CD4-positive, alpha-beta memory T cell (primary cell): Measurements from ENCODE around the gene ZSCAN1. TPM values are rescaled to one million over a fixed set of nuclear protein-coding genes. Genes with fewer than 3 reads are reported as not detected.

Experiments used
- CTCF ChIA-PET: fragments of 350-600 bp; sonication (Branson Sonifier 250); formaldehyde crosslinking; loops from one replicate; lab custom pipeline; 2021; ENCODE audit warnings: inconsistent platforms; ENCODE audit not compliant: partially characterized antibody; lab: Charles Lee
- POLR2A ChIA-PET: fragments of 350-600 bp; sonication (Branson Sonifier 250); formaldehyde crosslinking; loops from one replicate; lab custom pipeline; 2021; ENCODE audit not compliant: partially characterized antibody; lab: Charles Lee
- DNase-seq, 5 donors: peaks; one replicate each; pipeline versions ENCODE4 v3.0.0 to v3.0.0-alpha.2; 2020 to 2022; ENCODE audit warnings: mixed read lengths in 1 of 5
- H3K27ac ChIP-seq: one replicate; pipeline ENCODE4 v1.7.0; 2013; ENCODE audit warnings: low read depth, low read length
- H3K27me3 ChIP-seq: 2 replicates; pipeline ENCODE4 v1.7.0; 2013; ENCODE audit warnings: mild to moderate bottlenecking, low read length, moderate library complexity; ENCODE audit not compliant: insufficient read depth
- H3K36me3 ChIP-seq: 2 replicates; pipeline ENCODE4 v1.7.0; 2013; ENCODE audit warnings: mild to moderate bottlenecking, low read length, moderate library complexity; ENCODE audit not compliant: insufficient read depth
- H3K4me1 ChIP-seq: 2 replicates; pipeline ENCODE4 v1.7.0; 2013; ENCODE audit warnings: mild to moderate bottlenecking, low read length, moderate library complexity; ENCODE audit not compliant: insufficient read depth
- H3K4me3 ChIP-seq, 2 donors: one replicate each; pipeline ENCODE4 v1.7.0; 2013; ENCODE audit warnings: low read length in 2 of 2, mild to moderate bottlenecking in 1 of 2
- H3K9me3 ChIP-seq, 2 donors: one replicate each; pipeline ENCODE4 v1.7.0; 2013; ENCODE audit warnings: low read length in 2 of 2, control low read depth in 1 of 2; ENCODE audit not compliant: control insufficient read depth in 1 of 2
- H3K27ac Mint-ChIP-seq, 7 donors: one replicate each; pipeline ENCODE4 v1.8.0; 2020 to 2021; ENCODE audit warnings: mixed read lengths in 7 of 7, mild to moderate bottlenecking in 6 of 7, inconsistent platforms in 3 of 7, moderate library complexity in 3 of 7
- H3K27me3 Mint-ChIP-seq, 2 donors: one replicate each; pipeline ENCODE4 v1.8.0; 2020 to 2021; ENCODE audit warnings: mixed read lengths in 2 of 2
- H3K36me3 Mint-ChIP-seq, 2 donors: one replicate each; pipeline ENCODE4 v1.8.0; 2020 to 2021; ENCODE audit warnings: mixed read lengths in 2 of 2, inconsistent platforms in 1 of 2, mild to moderate bottlenecking in 1 of 2
- H3K4me1 Mint-ChIP-seq, 4 donors: one replicate each; pipeline ENCODE4 v1.8.0; 2020 to 2021; ENCODE audit warnings: mixed read lengths in 4 of 4, mild to moderate bottlenecking in 1 of 4
- H3K4me3 Mint-ChIP-seq, 8 donors: one replicate each; pipeline ENCODE4 v1.8.0; 2020 to 2021; ENCODE audit warnings: mixed read lengths in 8 of 8, mild to moderate bottlenecking in 7 of 8, moderate library complexity in 6 of 8, inconsistent platforms in 3 of 8
- H3K9me3 Mint-ChIP-seq, 8 donors: one replicate each; pipeline ENCODE4 v1.8.0; 2020 to 2021; ENCODE audit warnings: mixed read lengths in 8 of 8, mild to moderate bottlenecking in 5 of 8, inconsistent platforms in 3 of 8, moderate library complexity in 1 of 8
- intact Hi-C: fragments of 100-400 bp; cut with micrococcal nuclease; formaldehyde crosslinking; loops from one replicate; pipeline ENCODE4 v1.15.1; 2023
- polyA plus RNA-seq, 2 donors: library from polyadenylated mRNA; unstranded; fragments of 300-500 nt; fragmentation: Illumina TruSeq; gene quantifications; one replicate each; pipeline ENCODE4 v1.2.3, GENCODE V29; 2021
- total RNA-seq, 2 experiments: library from RNA; stranded (reverse); gene quantifications; one replicate each; pipeline ENCODE4 v1.2.3, GENCODE V29; 2021

The ZSCAN1 gene
- total and polyA plus RNA-seq, 4 experiments from 2014 or later: not detected

- Mint-ChIP-seq H3K4me3 (no peak overlapping the region), H3K9me3 (peaks cover 0 to 77% (median 43%) of the 10 kb centered on the region in 8 donors)
- POLR2A ChIA-PET: interaction anchor here (0.6 kb wide), 1 partner anchor 57 kb away, joined by 3 read pairs; no protein-coding TSS in a partner anchor
These were observed 59.2 kb downstream of the ZSCAN1 start for GRCh38 chr19:58093071-58093470.

GRCh38 chr19:58095328-58095727 is 61.5 kb downstream of the ZSCAN1 start:
- H3K4me1 ChIP-seq: peaks cover 5% of the 10 kb centered on the region
- peak overlapping the region in 1 of 8 donors; percentile 49 for H3K4me3 Mint-ChIP-seq
- peaks cover 0 to 9% of the 10 kb centered on the region in 2 donors for H3K9me3 ChIP-seq
- H3K27ac ChIP-seq: no peak overlapping the region
- ChIA-PET POLR2A (no interaction called here), CTCF (no interaction called here)
- peaks cover 4 to 74% (median 52%) of the 10 kb centered on the region in 8 donors for H3K9me3 Mint-ChIP-seq
- no peak overlapping the region for H3K4me3 ChIP-seq
- intact Hi-C loops: loop anchor here (5.0 kb wide), 1 partner anchor 178 kb away; the partner anchor contains the start of gene ZNF417
- peaks cover 7 to 28% (median 14%) of the 10 kb centered on the region in 4 donors for H3K4me1 Mint-ChIP-seq
- peaks cover 28 to 31% of the 10 kb centered on the region in 2 donors for H3K36me3 Mint-ChIP-seq
- H3K27me3 Mint-ChIP-seq: peaks cover 0 to 3% of the 10 kb centered on the region in 2 donors
- H3K27me3 ChIP-seq: no peaks in the 10 kb centered on the region
- H3K36me3 ChIP-seq: no peaks in the 10 kb centered on the region
- no peak for DNase-seq
- no peak overlapping the region for H3K27ac Mint-ChIP-seq

More at GRCh38 chr19:58093071-58093470, 59.2 kb downstream of the ZSCAN1 start:
- peaks cover 0 to 13% of the 10 kb centered on the region in 2 donors for H3K9me3 ChIP-seq
- H3K4me1 ChIP-seq: no peaks in the 10 kb centered on the region
- H3K36me3 ChIP-seq: no peaks in the 10 kb centered on the region
- peaks cover 2 to 20% (median 8%) of the 10 kb centered on the region in 4 donors for H3K4me1 Mint-ChIP-seq
- no peak overlapping the region for H3K27ac ChIP-seq
- H3K27ac Mint-ChIP-seq: peak overlapping the region in 2 of 7 donors; percentile 23 to 30
- no peak for DNase-seq
- CTCF ChIA-PET: no interaction called here
- no peaks in the 10 kb centered on the region for H3K27me3 ChIP-seq
- H3K36me3 Mint-ChIP-seq: peaks cover 21 to 23% of the 10 kb centered on the region in 2 donors
- no peaks in the 10 kb centered on the region for H3K27me3 Mint-ChIP-seq
- intact Hi-C loops: no loop called here
- no peak overlapping the region for H3K4me3 ChIP-seq

- H3K36me3 ChIP-seq: no peaks in the 10 kb centered on the region
- no peak overlapping the region for H3K27ac ChIP-seq
- peak overlapping the region; percentile 65 to 97 (median 76) for H3K4me3 Mint-ChIP-seq
- peaks cover 25 to 27% of the 10 kb centered on the region in 2 donors for H3K36me3 Mint-ChIP-seq
- peaks cover 5% of the 10 kb centered on the region for H3K4me1 ChIP-seq
- intact Hi-C loops: loop anchor here (5.0 kb wide), 1 partner anchor 180 kb away; the partner anchor contains the start of gene ZNF417
- H3K27ac Mint-ChIP-seq: peak overlapping the region in 6 of 7 donors; percentile 71 to 100 (median 100)
- peaks cover 7 to 28% (median 14%) of the 10 kb centered on the region in 4 donors for H3K4me1 Mint-ChIP-seq
- CTCF ChIA-PET: no interaction called here
- no peaks in the 10 kb centered on the region for H3K27me3 ChIP-seq
- H3K9me3 ChIP-seq: peaks cover 0 to 3% of the 10 kb centered on the region in 2 donors
- H3K9me3 Mint-ChIP-seq: peaks cover 4 to 69% (median 49%) of the 10 kb centered on the region in 8 donors
- peaks cover 0 to 3% of the 10 kb centered on the region in 2 donors for H3K27me3 Mint-ChIP-seq
- DNase-seq: no peak
- POLR2A ChIA-PET: no interaction called here
- H3K4me3 ChIP-seq: no peak overlapping the region
These were observed 63.1 kb downstream of the ZSCAN1 start for GRCh38 chr19:58096884-58097283.

- Histone ChIP-seq H3K4me1 (peaks cover 5% of the 10 kb centered on the region), H3K27ac (peak overlapping the region; percentile 98), H3K36me3 (no peaks in the 10 kb centered on the region), H3K9me3 (peaks cover 0 to 3% of the 10 kb centered on the region in 2 donors), H3K4me3 (peak overlapping the region in 1 of 2 donors; percentile 61), H3K27me3 (no peaks in the 10 kb centered on the region)
- peaks cover 4 to 69% (median 47%) of the 10 kb centered on the region in 8 donors for H3K9me3 Mint-ChIP-seq
- H3K27me3 Mint-ChIP-seq: peaks cover 0 to 3% of the 10 kb centered on the region in 2 donors
- POLR2A ChIA-PET: interaction anchor here (2.1 kb wide), 1 partner anchor 86 kb away, joined by 7 read pairs; the partner anchor contains the start of gene ZNF274
- H3K4me1 Mint-ChIP-seq: peaks cover 7 to 28% (median 14%) of the 10 kb centered on the region in 4 donors
- H3K27ac Mint-ChIP-seq: peak overlapping the region; percentile 41 to 100 (median 100)
- peak overlapping the region; percentile 73 to 97 (median 91) for H3K4me3 Mint-ChIP-seq
- intact Hi-C loops: loop anchor here (5.0 kb wide), 1 partner anchor 180 kb away; the partner anchor contains the start of gene ZNF417
- DNase-seq: peak in 1 of 5 donors; percentile 6
- peaks cover 25 to 26% of the 10 kb centered on the region in 2 donors for H3K36me3 Mint-ChIP-seq
- CTCF ChIA-PET: no interaction called here
These were observed 63.5 kb downstream of the ZSCAN1 start for GRCh38 chr19:58097349-58097748.

GRCh38 chr19:58097781-58098681 is 64.2 kb downstream of the ZSCAN1 start, which contains the start of gene ZSCAN18:
Gene ZSCAN18, minus strand, starts transcription at chr19:58098231. Its CDS starts 7,964 bp downstream, at chr19:58090267.
- Mint-ChIP-seq H3K4me3 (peak within 1 kb of the TSS; percentile 88 to 97 (median 92)), H3K36me3 (peaks cover 26 to 29% of the 10 kb centered on the region in 2 donors), H3K9me3 (peaks cover 4 to 68% (median 50%) of the 10 kb centered on the region in 8 donors), H3K27me3 (peaks cover 0 to 3% of the 10 kb centered on the region in 2 donors), H3K27ac (peak within 1 kb of the TSS; percentile 100), H3K4me1 (peaks cover 7 to 28% (median 14%) of the 10 kb centered on the region in 4 donors)
- intact Hi-C loops: loop anchor here (1.0 to 5.0 kb wide), 3 partner anchors 52 to 181 kb away; partner anchors contain the start of genes ZNF329, ZNF417 and ZNF606
- peak within 1 kb of the TSS; percentile 61 to 69 for H3K4me3 ChIP-seq
- CTCF ChIA-PET: no interaction called here
- peak; percentile 98 to 99 (median 99) for DNase-seq
- H3K4me1 ChIP-seq: peaks cover 5% of the 10 kb centered on the region
- POLR2A ChIA-PET: interaction anchor here (0.7 to 2.1 kb wide), 3 partner anchors 85 to 181 kb away, joined by 3 to 7 read pairs (median 7); partner anchors contain the start of genes ZNF274 and ZNF606
- H3K9me3 ChIP-seq: peaks cover 0 to 3% of the 10 kb centered on the region in 2 donors
- no peaks in the 10 kb centered on the region for H3K27me3 ChIP-seq
- peak within 1 kb of the TSS; percentile 98 for H3K27ac ChIP-seq
- H3K36me3 ChIP-seq: no peaks in the 10 kb centered on the region

- peak overlapping the region; percentile 88 to 97 (median 92) for H3K4me3 Mint-ChIP-seq
- H3K4me1 Mint-ChIP-seq: peaks cover 7 to 24% (median 14%) of the 10 kb centered on the region in 4 donors
- Histone ChIP-seq H3K36me3 (no peaks in the 10 kb centered on the region), H3K4me3 (peak overlapping the region; percentile 61 to 69), H3K27ac (peak overlapping the region; percentile 98), H3K4me1 (peaks cover 5% of the 10 kb centered on the region), H3K9me3 (peaks cover 0 to 8% of the 10 kb centered on the region in 2 donors), H3K27me3 (no peaks in the 10 kb centered on the region)
- H3K9me3 Mint-ChIP-seq: peaks cover 4 to 68% (median 50%) of the 10 kb centered on the region in 8 donors
- DNase-seq: no peak
- CTCF ChIA-PET: interaction anchor here (1.3 kb wide), 1 partner anchor 96 kb away, joined by 3 read pairs; the partner anchor contains the start of gene ZNF606
- POLR2A ChIA-PET: interaction anchor here (0.7 to 2.1 kb wide), 3 partner anchors 85 to 182 kb away, joined by 3 to 7 read pairs (median 7); partner anchors contain the start of genes ZNF274 and ZNF606
- intact Hi-C loops: loop anchor here (1.0 to 5.0 kb wide), 3 partner anchors 52 to 181 kb away; partner anchors contain the start of genes ZNF329, ZNF417 and ZNF606
- H3K27ac Mint-ChIP-seq: peak overlapping the region; percentile 100
- peaks cover 26 to 31% of the 10 kb centered on the region in 2 donors for H3K36me3 Mint-ChIP-seq
- H3K27me3 Mint-ChIP-seq: peaks cover 0 to 3% of the 10 kb centered on the region in 2 donors
These were observed 64.8 kb downstream of the ZSCAN1 start for GRCh38 chr19:58098682-58098998.
